ENCODE measurements around the gene BMPR1B.

BMPR1B gene

GRCh38 chr4:95180531-95181242, 422.9 kb downstream of the BMPR1B start:
- DNase-seq (ENCODE audit: low read depth in 3 of 3, low spot score in 1 of 3) = no peak

- no peak for DNase-seq (ENCODE audit: low read depth in 3 of 3, low spot score in 1 of 3)
These were observed 423.7 kb downstream of the BMPR1B start for GRCh38 chr4:95181243-95181995.

- DNase-seq (ENCODE audit: low read depth in 3 of 3, low spot score in 1 of 3) = no peak
These were observed 424.2 kb downstream of the BMPR1B start for GRCh38 chr4:95181996-95182306.

GRCh38 chr4:95183656-95184408, 426.1 kb downstream of the BMPR1B start:
- DNase-seq (ENCODE audit: low read depth in 3 of 3, low spot score in 1 of 3) = no peak

GRCh38 chr4:95186666-95187065, 428.9 kb downstream of the BMPR1B start:
- DNase-seq (ENCODE audit: low read depth in 3 of 3, low spot score in 1 of 3) = no peak

- DNase-seq (ENCODE audit: low read depth in 3 of 3, low spot score in 1 of 3) = no peak
These were observed 431.1 kb downstream of the BMPR1B start for GRCh38 chr4:95188701-95189370.

- no peak for DNase-seq (ENCODE audit: low read depth in 3 of 3, low spot score in 1 of 3)
These were observed 433.1 kb downstream of the BMPR1B start for GRCh38 chr4:95190751-95191436.

- DNase-seq (ENCODE audit: low read depth in 3 of 3, low spot score in 1 of 3) = no peak
These were observed 433.8 kb downstream of the BMPR1B start for GRCh38 chr4:95191537-95191936.

GRCh38 chr4:95193391-95194224, 435.9 kb downstream of the BMPR1B start:
- no peak for DNase-seq (ENCODE audit: low read depth in 3 of 3, low spot score in 1 of 3)

GRCh38 chr4:95197353-95197752, 439.6 kb downstream of the BMPR1B start:
- no peak for DNase-seq (ENCODE audit: low read depth in 3 of 3, low spot score in 1 of 3)

- no peak for DNase-seq (ENCODE audit: low read depth in 3 of 3, low spot score in 1 of 3)
These were observed 441.2 kb downstream of the BMPR1B start for GRCh38 chr4:95198961-95199360.

GRCh38 chr4:95204267-95204844, 446.6 kb downstream of the BMPR1B start:
- no peak for DNase-seq (ENCODE audit: low read depth in 3 of 3, low spot score in 1 of 3)

- DNase-seq (ENCODE audit: low read depth in 3 of 3, low spot score in 1 of 3) = no peak
These were observed 447.1 kb downstream of the BMPR1B start for GRCh38 chr4:95204873-95205272.

Measured in stimulated activated CD4-positive, alpha-beta T cell treated with anti-CD3 and anti-CD28 coated beads, TNF-alpha, amount 100 ng/mL, for 1 hour (primary cell).